ENCODE results near the gene ACHE.
A peak's percentile ranks its signal among the peaks of the same experiment; 100 is the strongest.
"Not testable (repeated sequence)": the region's sequence is repeated elsewhere in the genome, so short reads cannot be mapped to it uniquely, and the experiment has no call there.

Gene ACHE

DNA sequence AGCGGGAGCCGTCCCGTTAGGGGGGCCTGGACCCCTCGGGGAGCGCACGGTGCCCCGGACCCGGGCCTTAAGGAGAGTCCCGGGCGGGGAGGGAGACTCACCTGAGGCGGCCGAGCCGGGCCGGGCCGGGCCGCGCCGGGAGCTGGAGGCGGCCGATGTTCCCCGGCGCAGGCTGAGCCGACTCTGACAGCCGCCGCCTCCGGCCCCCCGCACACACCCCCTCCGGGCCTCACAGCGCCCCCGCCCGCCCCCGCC lies at the start of gene ACHE:
Gene ACHE (minus strand): TSS at position 188 of the 255 bp plus-strand sequence. CDS start 1,656 bp downstream, outside the sequence.
- DNase-seq (ENCODE audit: low read depth, low spot score): no peak
- Histone ChIP-seq H3K9ac (ENCODE audit: insufficient read length, low read depth) (peak within 1 kb of the TSS; percentile 75), H3K4me1 (ENCODE audit: insufficient read depth, insufficient read length) (peaks cover 8% of the 10 kb centered on the region), H3K36me3 (ENCODE audit: insufficient read depth, insufficient read length, low read length) (peaks cover 15% of the 10 kb centered on the region), H3K4me3 (ENCODE audit: insufficient read length, low read depth) (peak within 1 kb of the TSS; percentile 55), H3K9me3 (ENCODE audit: insufficient read depth, low read length) (no peaks in the 10 kb centered on the region), H3K27me3 (ENCODE audit: insufficient read depth, insufficient read length) (peaks cover 9% of the 10 kb centered on the region)
- no peak for TF ChIP-seq ZNF274 (IDR thresholded peaks at IDR 0.05; ENCODE audit: low read depth, low read length)

DNA sequence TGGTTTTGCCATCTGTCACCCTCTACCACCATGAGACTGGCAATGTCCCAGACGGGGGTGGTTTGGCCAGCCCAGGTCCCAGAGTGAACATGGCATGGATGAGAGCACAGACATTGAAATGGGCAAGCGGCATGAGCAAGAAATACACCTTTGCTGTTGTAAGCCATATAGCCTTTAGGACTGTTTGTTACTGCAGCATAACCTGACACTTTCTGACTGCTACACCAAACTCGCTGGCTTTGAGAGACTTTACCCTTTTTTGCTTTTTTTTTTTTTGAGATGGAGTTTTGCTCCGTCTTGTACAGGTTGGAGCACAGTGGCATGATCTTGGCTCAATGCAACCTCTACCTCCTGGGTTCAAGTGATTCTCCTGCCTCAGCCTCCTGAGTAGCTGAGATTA lies 48.5 kb upstream of the ACHE start:
- H3K4me1 ChIP-seq (ENCODE audit: insufficient read depth, insufficient read length): peaks cover 2% of the 10 kb centered on the region
- DNase-seq (ENCODE audit: low read depth, low spot score): no peak
- no peak overlapping the region for H3K9ac ChIP-seq (ENCODE audit: insufficient read length, low read depth)
- H3K27me3 ChIP-seq (ENCODE audit: insufficient read depth, insufficient read length): no peaks in the 10 kb centered on the region
- H3K9me3 ChIP-seq (ENCODE audit: insufficient read depth, low read length): peaks cover 7% of the 10 kb centered on the region; the same call in 1 of the 2 replicates
- TF ChIP-seq SUZ12 (IDR thresholded peaks at IDR 0.05; ENCODE audit: extremely low read depth, insufficient read depth, insufficient read length) (no peak), ZNF274 (IDR thresholded peaks at IDR 0.05; ENCODE audit: low read depth, low read length) (no peak), YY1 (IDR thresholded peaks at IDR 0.05; ENCODE audit: insufficient read depth, insufficient read length) (no peak)
- H3K4me3 ChIP-seq (ENCODE audit: insufficient read length, low read depth): no peak overlapping the region
- H3K36me3 ChIP-seq (ENCODE audit: insufficient read depth, insufficient read length, low read length): no peaks in the 10 kb centered on the region

DNA sequence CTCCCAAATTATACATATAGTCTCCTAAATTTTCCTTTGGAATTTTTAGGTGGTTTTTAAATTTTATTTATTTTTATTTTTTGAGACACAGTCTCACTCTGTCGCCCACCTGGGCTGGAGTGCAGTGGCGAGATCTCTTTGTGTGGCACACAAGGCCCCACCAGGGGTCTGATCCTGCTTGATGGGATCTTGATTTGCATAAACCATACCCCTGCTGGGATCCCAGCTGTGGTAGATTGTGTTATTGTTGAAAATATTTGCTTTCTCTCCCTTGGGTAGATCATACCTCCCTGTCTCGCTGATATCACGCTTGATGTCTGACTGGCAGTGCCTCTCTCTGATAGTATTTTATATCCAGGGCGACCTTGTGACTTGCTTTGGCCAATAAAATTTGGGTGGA lies 48.0 kb upstream of the ACHE start:
- no peak for DNase-seq (ENCODE audit: low read depth, low spot score)
- H3K27me3 ChIP-seq (ENCODE audit: insufficient read depth, insufficient read length): no peaks in the 10 kb centered on the region
- H3K4me3 ChIP-seq (ENCODE audit: insufficient read length, low read depth): no peak overlapping the region
- no peak overlapping the region for H3K9ac ChIP-seq (ENCODE audit: insufficient read length, low read depth)
- peaks cover 7% of the 10 kb centered on the region; the same call in 1 of the 2 replicates for H3K9me3 ChIP-seq (ENCODE audit: insufficient read depth, low read length)
- H3K36me3 ChIP-seq (ENCODE audit: insufficient read depth, insufficient read length, low read length): no peaks in the 10 kb centered on the region
- TF ChIP-seq ZNF274 (IDR thresholded peaks at IDR 0.05; ENCODE audit: low read depth, low read length) (no peak), YY1 (IDR thresholded peaks at IDR 0.05; ENCODE audit: insufficient read depth, insufficient read length) (no peak), SUZ12 (IDR thresholded peaks at IDR 0.05; ENCODE audit: extremely low read depth, insufficient read depth, insufficient read length) (no peak)
- no peaks in the 10 kb centered on the region for H3K4me1 ChIP-seq (ENCODE audit: insufficient read depth, insufficient read length)

DNA sequence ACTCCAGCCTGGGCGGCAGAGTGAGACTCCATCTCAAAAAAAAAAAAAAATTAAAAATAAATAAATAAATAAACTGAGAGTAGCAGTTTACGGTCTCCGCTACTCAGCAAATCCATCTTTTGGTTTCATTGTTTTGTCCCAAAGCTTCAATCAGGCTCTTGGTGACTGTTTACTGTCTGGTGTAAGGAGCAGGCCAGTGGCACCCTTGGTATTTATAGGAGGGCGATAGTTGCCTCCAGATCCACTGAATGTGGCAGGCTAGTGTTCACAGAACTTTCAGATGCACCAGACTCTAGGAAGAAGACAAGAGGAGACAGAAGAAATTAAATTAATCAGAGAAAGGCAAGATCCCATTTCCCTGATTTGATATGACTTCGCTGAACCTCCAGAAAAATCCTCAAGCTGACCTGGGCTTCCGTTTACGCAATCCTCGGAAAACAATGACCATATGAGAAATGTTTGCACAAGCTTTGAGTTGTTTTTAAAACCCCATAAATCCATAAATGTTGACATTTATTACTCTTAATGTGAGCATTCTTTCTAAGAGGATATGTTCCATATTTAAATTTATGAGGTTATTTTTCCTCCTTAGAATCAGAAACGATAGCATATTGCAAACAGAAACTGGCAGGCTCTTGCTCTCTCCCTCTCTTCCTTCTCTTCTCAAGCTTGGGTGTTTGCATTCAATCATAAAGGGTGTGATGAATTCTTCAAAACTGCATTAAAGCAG lies 46.5 kb upstream of the ACHE start:
- no peak for DNase-seq (ENCODE audit: low read depth, low spot score)
- no peak for TF ChIP-seq YY1 (IDR thresholded peaks at IDR 0.05; ENCODE audit: insufficient read depth, insufficient read length)
- no peak for TF ChIP-seq SUZ12 (IDR thresholded peaks at IDR 0.05; ENCODE audit: extremely low read depth, insufficient read depth, insufficient read length)
- TF ChIP-seq ZNF274 (IDR thresholded peaks at IDR 0.05; ENCODE audit: low read depth, low read length): no peak
- Histone ChIP-seq H3K36me3 (ENCODE audit: insufficient read depth, insufficient read length, low read length) (no peaks in the 10 kb centered on the region), H3K4me1 (ENCODE audit: insufficient read depth, insufficient read length) (no peaks in the 10 kb centered on the region), H3K27me3 (ENCODE audit: insufficient read depth, insufficient read length) (no peaks in the 10 kb centered on the region), H3K9ac (ENCODE audit: insufficient read length, low read depth) (no peak overlapping the region), H3K9me3 (ENCODE audit: insufficient read depth, low read length) (peaks cover 7% of the 10 kb centered on the region; the same call in 1 of the 2 replicates), H3K4me3 (ENCODE audit: insufficient read length, low read depth) (no peak overlapping the region)

DNA sequence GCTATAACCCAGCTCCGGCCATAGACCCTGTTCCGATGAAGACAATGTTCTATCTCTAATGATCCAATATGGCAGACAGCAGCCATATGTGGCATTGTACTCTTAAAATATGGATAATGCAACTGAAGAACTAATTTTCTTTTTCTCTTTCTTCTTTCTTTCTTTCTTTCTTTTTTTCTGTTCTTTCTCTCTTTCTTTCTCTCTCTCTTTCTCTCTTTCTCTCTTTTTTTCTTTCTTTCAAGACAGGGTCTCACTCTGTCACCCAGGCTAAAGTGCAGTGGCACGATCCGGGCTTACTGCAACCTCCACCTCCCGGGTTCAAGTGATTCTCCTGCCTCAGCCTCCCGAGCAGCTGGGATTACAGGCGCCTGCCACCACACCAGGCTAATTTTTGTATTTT lies 40.5 kb upstream of the ACHE start:
- not testable (repeated sequence) for H3K36me3 ChIP-seq (ENCODE audit: insufficient read depth, insufficient read length, low read length); H3K9ac ChIP-seq (ENCODE audit: insufficient read length, low read depth); H3K27me3 ChIP-seq (ENCODE audit: insufficient read depth, insufficient read length); H3K4me1 ChIP-seq (ENCODE audit: insufficient read depth, insufficient read length); H3K4me3 ChIP-seq (ENCODE audit: insufficient read length, low read depth); DNase-seq (ENCODE audit: low read depth, low spot score)
- peaks cover 18% of the 10 kb centered on the region for H3K9me3 ChIP-seq (ENCODE audit: insufficient read depth, low read length)

DNA sequence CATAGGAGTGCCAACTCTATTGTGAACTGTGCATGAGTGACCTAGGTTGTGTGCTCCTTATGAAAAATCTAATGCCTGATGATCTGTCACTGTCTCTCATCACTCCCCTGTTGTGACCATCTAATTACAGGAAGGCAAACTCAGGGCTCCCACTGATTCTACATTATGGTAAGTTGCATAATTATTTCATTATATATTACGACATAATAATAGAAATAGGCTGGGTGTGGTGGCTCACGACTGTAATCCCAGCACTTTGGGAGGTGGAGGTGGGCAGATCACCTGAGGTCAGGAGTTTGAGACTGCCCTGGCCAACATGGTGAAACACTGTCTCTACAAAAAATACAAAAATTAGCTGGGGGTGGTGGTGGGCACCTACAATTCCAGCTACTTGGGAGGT lies 39.7 kb upstream of the ACHE start:
- H3K9me3 ChIP-seq (ENCODE audit: insufficient read depth, low read length): peaks cover 24% of the 10 kb centered on the region
- H3K27me3 ChIP-seq (ENCODE audit: insufficient read depth, insufficient read length); H3K4me1 ChIP-seq (ENCODE audit: insufficient read depth, insufficient read length); DNase-seq (ENCODE audit: low read depth, low spot score); H3K4me3 ChIP-seq (ENCODE audit: insufficient read length, low read depth); H3K36me3 ChIP-seq (ENCODE audit: insufficient read depth, insufficient read length, low read length); H3K9ac ChIP-seq (ENCODE audit: insufficient read length, low read depth): not testable (repeated sequence)

DNA sequence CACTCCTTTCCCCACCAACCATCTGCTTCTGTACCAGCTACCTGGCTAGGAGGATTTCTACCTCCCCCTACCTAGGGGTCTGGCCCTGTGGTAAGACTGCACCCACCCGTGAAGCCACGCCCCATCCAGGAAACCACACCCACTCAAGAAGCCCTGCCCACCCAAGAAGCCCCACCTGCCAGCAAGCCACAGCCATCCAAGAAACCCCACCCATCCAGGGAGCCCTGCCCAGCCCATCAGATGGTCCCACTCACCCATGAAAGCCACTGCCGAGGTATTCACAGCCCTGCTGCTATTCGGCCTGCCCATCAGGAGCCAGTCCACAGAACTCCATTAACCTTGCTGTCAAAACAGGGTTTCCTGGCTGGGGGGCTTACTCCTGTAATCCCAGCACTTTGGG lies 38.0 kb upstream of the ACHE start:
- TF ChIP-seq SUZ12 (IDR thresholded peaks at IDR 0.05; ENCODE audit: extremely low read depth, insufficient read depth, insufficient read length) (no peak), YY1 (IDR thresholded peaks at IDR 0.05; ENCODE audit: insufficient read depth, insufficient read length) (no peak), ZNF274 (IDR thresholded peaks at IDR 0.05; ENCODE audit: low read depth, low read length) (no peak)
- Histone ChIP-seq H3K36me3 (ENCODE audit: insufficient read depth, insufficient read length, low read length) (no peaks in the 10 kb centered on the region), H3K4me1 (ENCODE audit: insufficient read depth, insufficient read length) (peaks cover 3% of the 10 kb centered on the region), H3K9me3 (ENCODE audit: insufficient read depth, low read length) (peaks cover 24% of the 10 kb centered on the region), H3K9ac (ENCODE audit: insufficient read length, low read depth) (no peak overlapping the region), H3K27me3 (ENCODE audit: insufficient read depth, insufficient read length) (no peaks in the 10 kb centered on the region), H3K4me3 (ENCODE audit: insufficient read length, low read depth) (no peak overlapping the region)
- DNase-seq (ENCODE audit: low read depth, low spot score): no peak

DNA sequence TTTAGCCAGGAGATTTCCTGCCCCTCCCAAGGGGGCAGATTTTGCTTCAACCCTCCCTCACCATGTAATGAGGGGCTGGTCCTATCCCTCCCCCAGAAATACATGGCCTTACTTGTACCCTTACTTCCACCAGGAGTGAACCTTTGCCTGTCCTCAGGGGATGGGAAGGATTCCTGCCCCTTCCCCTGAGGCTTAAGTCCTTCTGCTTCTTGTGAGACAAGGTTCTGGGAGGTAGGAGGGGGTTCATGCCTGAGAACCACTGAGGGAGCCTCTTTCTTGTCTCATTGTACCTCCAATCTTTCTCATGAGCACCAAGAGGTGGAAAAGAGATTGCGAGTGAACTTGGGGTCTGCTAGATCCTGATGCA lies 34.1 kb upstream of the ACHE start:
- TF ChIP-seq ZNF274 (IDR thresholded peaks at IDR 0.05; ENCODE audit: low read depth, low read length) (no peak), YY1 (IDR thresholded peaks at IDR 0.05; ENCODE audit: insufficient read depth, insufficient read length) (no peak), SUZ12 (IDR thresholded peaks at IDR 0.05; ENCODE audit: extremely low read depth, insufficient read depth, insufficient read length) (no peak)
- no peaks in the 10 kb centered on the region for H3K27me3 ChIP-seq (ENCODE audit: insufficient read depth, insufficient read length)
- no peak overlapping the region for H3K4me3 ChIP-seq (ENCODE audit: insufficient read length, low read depth)
- H3K9me3 ChIP-seq (ENCODE audit: insufficient read depth, low read length): peaks cover 24% of the 10 kb centered on the region
- H3K4me1 ChIP-seq (ENCODE audit: insufficient read depth, insufficient read length): peaks cover 6% of the 10 kb centered on the region
- no peaks in the 10 kb centered on the region for H3K36me3 ChIP-seq (ENCODE audit: insufficient read depth, insufficient read length, low read length)
- H3K9ac ChIP-seq (ENCODE audit: insufficient read length, low read depth): peak overlapping the region; percentile 1
- DNase-seq (ENCODE audit: low read depth, low spot score): no peak

DNA sequence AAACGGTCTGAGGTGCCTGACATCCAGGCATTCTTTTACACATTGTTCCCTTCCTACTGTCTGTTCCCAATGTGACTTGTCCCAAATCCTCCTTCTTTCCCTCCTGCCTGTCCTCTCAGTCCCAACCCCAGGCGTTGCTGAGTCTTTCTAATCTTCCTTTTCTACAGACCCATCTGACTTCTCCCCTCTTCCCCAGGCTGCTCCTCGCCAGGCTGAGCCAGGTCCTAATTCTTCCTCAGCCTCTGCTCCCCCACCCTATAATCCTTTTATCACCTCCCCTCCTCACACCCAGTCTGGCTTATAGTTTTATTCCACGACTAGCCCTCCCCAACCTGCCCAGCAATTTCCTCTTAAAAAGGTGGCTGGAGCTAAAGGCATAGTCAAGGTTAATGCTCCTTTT lies 27.9 kb upstream of the ACHE start:
- H3K4me3 ChIP-seq (ENCODE audit: insufficient read length, low read depth); H3K9me3 ChIP-seq (ENCODE audit: insufficient read depth, low read length); H3K27me3 ChIP-seq (ENCODE audit: insufficient read depth, insufficient read length); H3K4me1 ChIP-seq (ENCODE audit: insufficient read depth, insufficient read length); H3K9ac ChIP-seq (ENCODE audit: insufficient read length, low read depth); H3K36me3 ChIP-seq (ENCODE audit: insufficient read depth, insufficient read length, low read length); DNase-seq (ENCODE audit: low read depth, low spot score): not testable (repeated sequence)

All from NT2/D1 (cell line).